Umbilical cord (tissue), 2 donors: Measurements from ENCODE around the gene RAVER1. TPM values are rescaled to one million over a fixed set of nuclear protein-coding genes. Genes with fewer than 3 reads are reported as not detected.

ENCODE experiments used
- DNase-seq: peaks from one replicate; pipeline ENCODE4 v3.0.0-alpha.2; 2015; ENCODE audit warnings: low spot score
- total RNA-seq: library from RNA; depleted of rRNA; stranded (reverse); fragments of >200 nt; gene quantifications from one replicate; pipeline ENCODE4 v1.2.3, GENCODE V29; 2014; ENCODE audit warnings: low replicate concordance; ENCODE audit not compliant: insufficient read depth

The RAVER1 gene
- total RNA-seq, 1 donor from 2014 or later, result 5.8 TPM

DNA sequence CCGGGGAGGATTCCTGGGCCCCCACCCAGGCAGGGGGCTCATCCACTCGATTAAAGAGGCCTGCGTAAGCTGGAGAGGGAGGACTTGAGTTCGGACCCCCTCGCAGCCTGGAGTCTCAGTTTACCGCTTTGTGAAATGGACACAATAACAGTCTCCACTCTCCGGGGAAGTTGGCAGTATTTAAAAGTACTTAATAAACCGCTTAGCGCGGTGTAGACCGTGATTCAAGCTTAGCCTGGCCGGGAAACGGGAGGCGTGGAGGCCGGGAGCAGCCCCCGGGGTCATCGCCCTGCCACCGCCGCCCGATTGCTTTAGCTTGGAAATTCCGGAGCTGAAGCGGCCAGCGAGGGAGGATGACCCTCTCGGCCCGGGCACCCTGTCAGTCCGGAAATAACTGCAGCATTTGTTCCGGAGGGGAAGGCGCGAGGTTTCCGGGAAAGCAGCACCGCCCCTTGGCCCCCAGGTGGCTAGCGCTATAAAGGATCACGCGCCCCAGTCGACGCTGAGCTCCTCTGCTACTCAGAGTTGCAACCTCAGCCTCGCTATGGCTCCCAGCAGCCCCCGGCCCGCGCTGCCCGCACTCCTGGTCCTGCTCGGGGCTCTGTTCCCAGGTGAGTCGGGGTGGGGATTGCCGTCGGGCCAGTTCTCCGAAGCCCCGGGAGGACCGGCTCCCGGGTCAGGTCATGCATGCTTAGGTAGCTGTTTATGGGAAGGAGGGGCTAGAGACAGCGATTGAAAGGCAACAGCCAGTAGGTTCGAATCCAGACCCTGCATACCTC, 62.5 kb downstream of the RAVER1 start, which contains the start of gene ICAM1:
Gene ICAM1 (plus strand): TSS at position 505 of the 779 bp plus-strand sequence. CDS start 40 bp downstream, at position 545.
- DNase-seq, result peak; percentile 53

GRCh38 chr19:10270180-10270615, 63.1 kb downstream of the RAVER1 start:
- DNase-seq, result no peak

DNA sequence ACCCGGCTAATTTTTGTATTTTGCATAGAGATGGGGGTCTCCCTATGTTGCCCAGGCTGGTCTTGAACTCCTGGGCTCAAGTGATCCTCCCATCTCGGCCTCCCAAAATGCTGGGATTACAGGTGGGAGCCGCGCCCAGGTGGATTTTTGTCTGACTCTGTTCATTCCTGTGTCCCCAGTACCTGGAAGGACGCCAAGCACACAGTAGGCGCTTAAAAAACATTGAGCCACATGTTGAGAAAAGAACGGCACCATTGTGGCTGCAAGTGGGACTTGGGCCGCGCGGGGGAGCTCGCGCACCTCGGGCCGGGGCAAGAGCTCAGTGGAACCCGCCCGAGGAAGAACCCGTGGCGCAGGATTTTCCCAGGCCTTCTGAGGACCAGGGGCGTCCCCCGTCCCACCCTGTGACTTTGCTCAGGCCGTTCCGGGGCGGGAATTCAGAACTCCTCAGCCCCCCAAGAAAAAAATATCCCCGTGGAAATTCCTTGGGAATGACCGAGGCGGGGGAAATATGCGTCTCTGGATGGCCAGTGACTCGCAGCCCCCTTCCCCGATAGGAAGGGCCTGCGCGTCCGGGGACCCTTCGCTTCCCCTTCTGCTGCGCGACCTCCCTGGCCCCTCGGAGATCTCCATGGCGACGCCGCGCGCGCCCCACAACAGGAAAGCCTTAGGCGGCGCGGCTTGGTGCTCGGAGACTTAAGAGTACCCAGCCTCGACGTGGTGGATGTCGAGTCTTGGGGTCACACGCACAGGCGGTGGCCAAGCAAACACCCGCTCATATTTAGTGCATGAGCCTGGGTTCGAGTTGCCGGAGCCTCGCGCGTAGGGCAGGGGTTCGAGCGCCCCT, 63.8 kb downstream of the RAVER1 start:
- peak; percentile 83 for DNase-seq

DNA sequence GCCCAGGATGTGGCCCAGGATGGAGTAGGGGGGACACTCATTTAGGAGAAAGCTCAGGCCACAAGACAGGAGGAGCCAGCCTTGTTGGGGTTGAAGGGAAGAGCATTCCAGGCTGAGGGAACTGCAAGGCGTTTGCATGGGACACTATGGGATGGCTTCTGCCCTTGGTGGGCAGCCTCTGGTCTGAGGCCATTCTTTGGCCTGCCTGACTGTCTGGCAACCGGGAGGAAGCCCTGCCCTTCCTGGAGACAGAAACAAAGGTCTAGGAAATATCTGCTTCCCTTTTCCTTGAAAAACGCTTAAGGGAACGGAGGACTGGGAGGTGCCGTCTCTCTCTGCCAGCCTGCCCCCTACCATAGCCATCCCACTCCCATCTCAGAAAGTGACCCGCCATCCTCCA, 65.3 kb downstream of the RAVER1 start:
- DNase-seq, result no peak

- DNase-seq, result no peak
Observed at GRCh38 chr19:10266706-10267105, 66.6 kb downstream of the RAVER1 start.

Other genes with a start within 250 kb of the RAVER1 start
- gene SHFL, start 247.2 kb downstream of the RAVER1 start, total RNA-seq, result 16.9 TPM
- gene ANGPTL6, start 230.9 kb downstream of the RAVER1 start, total RNA-seq, result 1.7 TPM
- 26.0 TPM for gene PPAN, start 227.2 kb downstream of the RAVER1 start, total RNA-seq
- 18.5 TPM for gene P2RY11, start 221.8 kb downstream of the RAVER1 start, total RNA-seq
- 216 TPM for gene EIF3G, start 213.6 kb downstream of the RAVER1 start, total RNA-seq
- gene DNMT1, start 138.6 kb downstream of the RAVER1 start, total RNA-seq, result 11.3 TPM
- 19.0 TPM for gene S1PR2, start 102.2 kb downstream of the RAVER1 start, total RNA-seq
- 25.8 TPM for gene MRPL4, start 81.3 kb downstream of the RAVER1 start, total RNA-seq
- gene ICAM1, start 62.4 kb downstream of the RAVER1 start, total RNA-seq, result 14.2 TPM
- gene ICAM4, start 46.6 kb downstream of the RAVER1 start, total RNA-seq, result 4.1 TPM
- 3.4 TPM for gene ICAM5, start 43.6 kb downstream of the RAVER1 start, total RNA-seq
- 1.7 TPM for gene ZGLP1, start 23.7 kb downstream of the RAVER1 start, total RNA-seq
- 18.3 TPM for gene FDX2, start 17.5 kb downstream of the RAVER1 start, total RNA-seq
- 1.4 TPM for gene ICAM3, start 6.1 kb upstream of the RAVER1 start, total RNA-seq
- gene TYK2, start 47.0 kb upstream of the RAVER1 start, total RNA-seq, result 71.5 TPM
- gene CDC37, start 70.0 kb upstream of the RAVER1 start, total RNA-seq, result 73.9 TPM
- gene PDE4A, start 87.0 kb upstream of the RAVER1 start, total RNA-seq, result 4.3 TPM
- gene KEAP1, start 169.8 kb upstream of the RAVER1 start, total RNA-seq, result 43.1 TPM
- gene S1PR5, start 183.9 kb upstream of the RAVER1 start, total RNA-seq, result 7.5 TPM
- 5.1 TPM for gene ATG4D, start 210.4 kb upstream of the RAVER1 start, total RNA-seq
- gene KRI1, start 232.5 kb upstream of the RAVER1 start, total RNA-seq, result 1.9 TPM
- 13.5 TPM for gene CDKN2D, start 235.4 kb upstream of the RAVER1 start, total RNA-seq